Common myeloid progenitor, CD34-positive (primary cell): ENCODE measurements around the gene INCENP.

Source experiments
- CTCF ChIA-PET: fragments of 350-600 bp; sonication (Branson Sonifier 250); formaldehyde crosslinking; loops from one replicate; lab custom pipeline; 2021; ENCODE audit warnings: antibody characterized with exemption; lab: Charles Lee
- POLR2A ChIA-PET: fragments of 350-600 bp; sonication (Branson Sonifier 250); formaldehyde crosslinking; loops from one replicate; lab custom pipeline; 2021; ENCODE audit warnings: antibody characterized with exemption; lab: Charles Lee
- DNase-seq, 3 donors: peaks; one replicate each; pipeline versions ENCODE4 v3.0.0 to v3.0.0-alpha.2; 2013
- H3K27ac ChIP-seq, 2 experiments: 1 replicate in 1 of 2; 2 replicates in 1 of 2; pipeline ENCODE4 v1.7.0; 2013; ENCODE audit warnings: inconsistent platforms in 2 of 2, low read length in 2 of 2, mild to moderate bottlenecking in 2 of 2, low read depth in 1 of 2, moderate library complexity in 1 of 2; ENCODE audit not compliant: severe bottlenecking in 2 of 2, insufficient read depth in 1 of 2, poor library complexity in 1 of 2
- H3K27me3 ChIP-seq, 5 experiments: replicated peaks in 2 of 5; 1 replicate in 3 of 5; 2 replicates in 2 of 5; pipeline versions ENCODE4 v1.6.1 to v1.7.0; 2013; ENCODE audit warnings: low read length in 4 of 5, mild to moderate bottlenecking in 2 of 5, moderate library complexity in 2 of 5, inconsistent platforms in 1 of 5; ENCODE audit not compliant: insufficient read depth in 5 of 5, control insufficient read depth in 4 of 5
- H3K36me3 ChIP-seq, 4 experiments: 1 replicate in 2 of 4; 2 replicates in 2 of 4; pipeline versions ENCODE4 v1.6.1 to v1.7.0; 2013; ENCODE audit warnings: low read length in 3 of 4, control low read depth in 1 of 4, mild to moderate bottlenecking in 1 of 4; ENCODE audit not compliant: control insufficient read depth in 4 of 4, insufficient read depth in 4 of 4
- H3K4me1 ChIP-seq, 4 experiments: 1 replicate in 3 of 4; 2 replicates in 1 of 4; pipeline versions ENCODE4 v1.6.1 to v1.7.1; 2013; ENCODE audit warnings: low read length in 3 of 4, mild to moderate bottlenecking in 3 of 4, control low read depth in 1 of 4, inconsistent platforms in 1 of 4, moderate library complexity in 1 of 4; ENCODE audit not compliant: control insufficient read depth in 4 of 4, insufficient read depth in 4 of 4; ENCODE audit errors: control extremely low read depth in 1 of 4
- H3K4me3 ChIP-seq, 7 experiments: 1 replicate in 4 of 7; 2 replicates in 3 of 7; pipeline versions ENCODE4 v1.5.1 to v1.7.0; 2013; ENCODE audit warnings: mild to moderate bottlenecking in 7 of 7, low read length in 6 of 7, moderate library complexity in 6 of 7, inconsistent platforms in 2 of 7, low read depth in 2 of 7, control low read depth in 1 of 7; ENCODE audit not compliant: insufficient read depth in 4 of 7, control insufficient read depth in 1 of 7; ENCODE audit errors: extremely low read depth in 1 of 7
- H3K9me3 ChIP-seq, 5 experiments: 1 replicate in 4 of 5; 2 replicates in 1 of 5; pipeline versions ENCODE4 v1.6.1 to v1.7.1; 2013; ENCODE audit warnings: low read length in 4 of 5, mild to moderate bottlenecking in 2 of 5, inconsistent platforms in 1 of 5, low read depth in 1 of 5, moderate library complexity in 1 of 5; ENCODE audit not compliant: control insufficient read depth in 4 of 5, insufficient read depth in 2 of 5; ENCODE audit errors: control extremely low read depth in 1 of 5
- WGBS: methylation state at CpG from one replicate; pipeline ENCODE4 v1.1.5; 2013; ENCODE audit not compliant: insufficient coverage; 5-methylcytosine and 5-hydroxymethylcytosine counted together

The INCENP gene

GRCh38 chr11:62132689-62133293, 9.0 kb downstream of the INCENP start:
- no peak overlapping the region for H3K27ac ChIP-seq
- H3K9me3 ChIP-seq = no peaks in the 10 kb centered on the region
- 100% methylated on average over 3 of the region's 6 CpGs for WGBS
- DNase-seq = no peak
- POLR2A ChIA-PET = no interaction called here
- H3K4me3 ChIP-seq = no peak overlapping the region
- CTCF ChIA-PET = interaction anchor here (0.8 kb wide), 1 partner anchor 15 kb away, joined by 3 read pairs; no protein-coding TSS in a partner anchor
- H3K27me3 ChIP-seq = no peaks in the 10 kb centered on the region
- H3K36me3 ChIP-seq = peaks cover 7 to 82% (median 51%) of the 10 kb centered on the region in 4 experiments
- H3K4me1 ChIP-seq = no peaks in the 10 kb centered on the region

- H3K4me1 ChIP-seq = no peaks in the 10 kb centered on the region
- no peak overlapping the region for H3K27ac ChIP-seq
- no peak overlapping the region for H3K4me3 ChIP-seq
- H3K36me3 ChIP-seq = peaks cover 7 to 82% (median 52%) of the 10 kb centered on the region in 4 experiments
- no peaks in the 10 kb centered on the region for H3K9me3 ChIP-seq
- no peaks in the 10 kb centered on the region for H3K27me3 ChIP-seq
- no peak for DNase-seq
- 98% methylated on average over 14 of the region's 16 CpGs for WGBS
- ChIA-PET POLR2A (no interaction called here), CTCF (interaction anchor here (0.8 to 2.2 kb wide), 2 partner anchors 10 to 14 kb away, joined by 3 to 5 read pairs; no protein-coding TSS in a partner anchor)
These were observed 9.7 kb downstream of the INCENP start for GRCh38 chr11:62133328-62134065.

GRCh38 chr11:62137276-62137861, 13.6 kb downstream of the INCENP start:
- Histone ChIP-seq H3K4me3 (no peak overlapping the region), H3K27me3 (no peaks in the 10 kb centered on the region), H3K36me3 (peaks cover 5 to 82% (median 53%) of the 10 kb centered on the region in 4 experiments), H3K27ac (no peak overlapping the region), H3K9me3 (no peaks in the 10 kb centered on the region), H3K4me1 (no peaks in the 10 kb centered on the region)
- WGBS = 100% methylated on average over 7 of the region's 7 CpGs
- ChIA-PET POLR2A (no interaction called here), CTCF (interaction anchor here (1.5 kb wide), 1 partner anchor 19 kb away, joined by 3 read pairs; no protein-coding TSS in a partner anchor)
- DNase-seq = no peak

GRCh38 chr11:62137881-62138629, 14.2 kb downstream of the INCENP start:
- H3K4me1 ChIP-seq = no peaks in the 10 kb centered on the region
- no peaks in the 10 kb centered on the region for H3K27me3 ChIP-seq
- 100% methylated on average over 10 of the region's 14 CpGs for WGBS
- peaks cover 5 to 82% (median 53%) of the 10 kb centered on the region in 4 experiments for H3K36me3 ChIP-seq
- DNase-seq = no peak
- H3K9me3 ChIP-seq = no peaks in the 10 kb centered on the region
- CTCF ChIA-PET = interaction anchor here (0.6 to 1.5 kb wide), 2 partner anchors 19 to 341 kb away, joined by 3 read pairs; no protein-coding TSS in a partner anchor
- H3K27ac ChIP-seq = no peak overlapping the region
- POLR2A ChIA-PET = no interaction called here
- H3K4me3 ChIP-seq = no peak overlapping the region

GRCh38 chr11:62138630-62139425, 15.0 kb downstream of the INCENP start:
- no peaks in the 10 kb centered on the region for H3K4me1 ChIP-seq
- peaks cover 5 to 82% (median 51%) of the 10 kb centered on the region in 4 experiments for H3K36me3 ChIP-seq
- WGBS = 89% methylated on average over 15 of the region's 17 CpGs
- H3K27ac ChIP-seq = no peak overlapping the region
- H3K4me3 ChIP-seq = no peak overlapping the region
- CTCF ChIA-PET = interaction anchor here (1.4 kb wide), 1 partner anchor 33 kb away, joined by 3 read pairs; no protein-coding TSS in a partner anchor
- DNase-seq = no peak
- POLR2A ChIA-PET = no interaction called here
- no peaks in the 10 kb centered on the region for H3K9me3 ChIP-seq
- H3K27me3 ChIP-seq = no peaks in the 10 kb centered on the region

- ChIA-PET POLR2A (no interaction called here), CTCF (interaction anchor here (1.4 kb wide), 1 partner anchor 32 kb away, joined by 3 read pairs; no protein-coding TSS in a partner anchor)
- H3K36me3 ChIP-seq = peaks cover 5 to 87% (median 51%) of the 10 kb centered on the region in 4 experiments
- H3K4me1 ChIP-seq = no peaks in the 10 kb centered on the region
- 96% methylated on average over 18 of the region's 24 CpGs for WGBS
- H3K27ac ChIP-seq = no peak overlapping the region
- no peaks in the 10 kb centered on the region for H3K27me3 ChIP-seq
- DNase-seq = no peak
- no peaks in the 10 kb centered on the region for H3K9me3 ChIP-seq
- H3K4me3 ChIP-seq = no peak overlapping the region
These were observed 15.9 kb downstream of the INCENP start for GRCh38 chr11:62139526-62140303.
